H9 (cell line): ENCODE results near the gene KLK6. TPM values are rescaled to one million over a fixed set of nuclear protein-coding genes. Genes with fewer than 3 reads are reported as not detected.

Experiments
- DNase-seq: peaks from one replicate; pipeline ENCODE4 v3.0.0-alpha.2; 2017
- H2AFZ ChIP-seq: one replicate; pipeline ENCODE4 v1.6.1; 2013; ENCODE audit warnings: mild to moderate bottlenecking, low read length, control low read depth, moderate library complexity
- H2AK5ac ChIP-seq: 2 replicates; pipeline ENCODE4 v1.6.1; 2013; ENCODE audit warnings: low read length, control low read depth, mixed read lengths; ENCODE audit not compliant: insufficient read length
- H2BK120ac ChIP-seq: one replicate; pipeline ENCODE4 v1.6.1; 2013; ENCODE audit warnings: low read depth, mild to moderate bottlenecking, low read length, control low read depth, inconsistent platforms; ENCODE audit not compliant: poor library complexity, severe bottlenecking
- H2BK12ac ChIP-seq: 2 replicates; pipeline ENCODE4 v1.6.1; 2013; ENCODE audit warnings: low read length, control low read depth, mixed read lengths, low read depth; ENCODE audit not compliant: insufficient read length
- H2BK15ac ChIP-seq: 2 replicates; pipeline ENCODE4 v1.6.1; 2013; ENCODE audit warnings: low read depth, low read length, control low read depth
- H2BK20ac ChIP-seq: one replicate; pipeline ENCODE4 v1.6.1; 2013; ENCODE audit warnings: low read depth, mild to moderate bottlenecking, low read length, control low read depth, inconsistent platforms; ENCODE audit not compliant: poor library complexity, severe bottlenecking
- H2BK5ac ChIP-seq: 2 replicates; pipeline ENCODE4 v1.6.1; 2013; ENCODE audit warnings: low read length, control low read depth, mixed read lengths; ENCODE audit not compliant: insufficient read length
- H3K14ac ChIP-seq: 2 replicates; pipeline ENCODE4 v1.6.1; 2013; ENCODE audit warnings: low read length, control low read depth; ENCODE audit not compliant: insufficient read depth
- H3K18ac ChIP-seq: 2 replicates; pipeline ENCODE4 v1.6.1; 2013; ENCODE audit warnings: low read depth, mild to moderate bottlenecking, mixed read lengths, low read length, control low read depth; ENCODE audit not compliant: insufficient read length
- H3K23ac ChIP-seq: 2 replicates; pipeline ENCODE4 v1.6.1; 2013; ENCODE audit warnings: low read length, control low read depth, mixed read lengths, low read depth; ENCODE audit not compliant: insufficient read length
- H3K23me2 ChIP-seq: 2 replicates; pipeline ENCODE4 v1.6.1; 2013; ENCODE audit warnings: low read depth, mild to moderate bottlenecking, mixed read lengths, low read length, control low read depth; ENCODE audit not compliant: insufficient read length, poor library complexity, severe bottlenecking
- H3K27ac ChIP-seq: 2 replicates; pipeline ENCODE4 v1.5.1; 2013; ENCODE audit warnings: low read length, control low read depth, mixed read lengths, low read depth; ENCODE audit not compliant: insufficient read length
- H3K27me3 ChIP-seq: 2 replicates; pipeline ENCODE4 v1.6.1; 2013; ENCODE audit warnings: low read length, control low read depth, inconsistent platforms; ENCODE audit not compliant: insufficient read depth
- H3K4ac ChIP-seq: 2 replicates; pipeline ENCODE4 v1.6.1; 2013; ENCODE audit warnings: low read depth, mild to moderate bottlenecking, control low read depth, inconsistent platforms, low read length, moderate library complexity
- H3K4me1 ChIP-seq: 2 replicates; pipeline ENCODE4 v1.6.1; 2013; ENCODE audit warnings: low read length, control low read depth, inconsistent platforms; ENCODE audit not compliant: insufficient read depth
- H3K4me2 ChIP-seq: 2 replicates; pipeline ENCODE4 v1.6.1; 2013; ENCODE audit warnings: low read length, control low read depth, mixed read lengths; ENCODE audit not compliant: insufficient read length, insufficient read depth
- H3K56ac ChIP-seq: 2 replicates; pipeline ENCODE4 v1.6.1; 2013; ENCODE audit warnings: low read depth, mild to moderate bottlenecking, mixed read lengths, low read length, control low read depth; ENCODE audit not compliant: insufficient read length
- H3K79me1 ChIP-seq: 2 replicates; pipeline ENCODE4 v1.6.1; 2013; ENCODE audit warnings: low read depth, mild to moderate bottlenecking, moderate library complexity, low read length, control low read depth, inconsistent platforms; ENCODE audit not compliant: insufficient read depth, poor library complexity, severe bottlenecking
- H3K79me2 ChIP-seq: 2 replicates; pipeline ENCODE4 v1.6.1; 2013; ENCODE audit warnings: low read length, control low read depth, inconsistent platforms; ENCODE audit not compliant: insufficient read depth
- H3K9ac ChIP-seq: 2 replicates; pipeline ENCODE4 v1.6.1; 2013; ENCODE audit warnings: low read length, control low read depth, mixed read lengths; ENCODE audit not compliant: insufficient read length; ENCODE audit errors: extremely low read depth
- H3K9me3 ChIP-seq: one replicate; pipeline ENCODE4 v1.6.1; 2013; ENCODE audit warnings: low read depth, low read length, inconsistent platforms; ENCODE audit not compliant: control insufficient read depth
- H3T11ph ChIP-seq: one replicate; pipeline ENCODE4 v1.6.1; 2013; ENCODE audit warnings: mild to moderate bottlenecking, low read length, control low read depth, inconsistent platforms
- H4K20me1 ChIP-seq: one replicate; pipeline ENCODE4 v1.6.1; 2013; ENCODE audit not compliant: control insufficient read depth, insufficient read length, insufficient read depth
- H4K5ac ChIP-seq: 2 replicates; pipeline ENCODE4 v1.6.1; 2013; ENCODE audit warnings: low read depth, mild to moderate bottlenecking, mixed read lengths, low read length, control low read depth; ENCODE audit not compliant: insufficient read length
- H4K8ac ChIP-seq: replicated peaks from 2 replicates; pipeline ENCODE4 v1.6.1; 2013; ENCODE audit warnings: low read length, control low read depth, mixed read lengths, low read depth; ENCODE audit not compliant: insufficient read length
- H4K91ac ChIP-seq: 2 replicates; pipeline ENCODE4 v1.6.1; 2013; ENCODE audit warnings: low read depth, mild to moderate bottlenecking, moderate library complexity, mixed read lengths, low read length, control low read depth; ENCODE audit not compliant: insufficient read length
- H3K27ac Mint-ChIP-seq, 3 experiments: 2 replicates in 2 of 3; 3 replicates in 1 of 3; pipeline ENCODE4 v1.8.0; 2020 to 2021; ENCODE audit warnings: mixed read lengths in 3 of 3, mild to moderate bottlenecking in 1 of 3, moderate library complexity in 1 of 3
- H3K27me3 Mint-ChIP-seq: 2 replicates; pipeline ENCODE4 v1.8.0; 2021; ENCODE audit warnings: low read depth, mild to moderate bottlenecking, moderate library complexity, mixed read lengths
- H3K36me3 Mint-ChIP-seq, 3 experiments: 2 replicates in 2 of 3; 3 replicates in 1 of 3; pipeline ENCODE4 v1.8.0; 2020 to 2021; ENCODE audit warnings: low read depth in 3 of 3, mixed read lengths in 3 of 3; ENCODE audit not compliant: insufficient read depth in 1 of 3
- H3K4me1 Mint-ChIP-seq, 2 experiments: 2 replicates each; pipeline ENCODE4 v1.8.0; 2020; ENCODE audit warnings: mixed read lengths in 2 of 2
- H3K4me3 Mint-ChIP-seq, 2 experiments: 2 replicates in 1 of 2; 3 replicates in 1 of 2; pipeline ENCODE4 v1.8.0; 2020 to 2021; ENCODE audit warnings: mild to moderate bottlenecking in 2 of 2, mixed read lengths in 2 of 2, moderate library complexity in 1 of 2
- H3K9me3 Mint-ChIP-seq, 2 experiments: 2 replicates in 1 of 2; 3 replicates in 1 of 2; pipeline ENCODE4 v1.8.0; 2020; ENCODE audit warnings: mild to moderate bottlenecking in 2 of 2, mixed read lengths in 2 of 2, moderate library complexity in 1 of 2
- CTCF ChIP-seq: fragments of 200-600 bp; sonication (generic); conservative IDR thresholded peaks from 3 replicates; pipeline ENCODE4 v1.8.0; 2021; ENCODE audit warnings: antibody characterized with exemption, mild to moderate bottlenecking
- WGBS: extraction: QIAGEN DNeasy Blood & Tissue Kit; methylation state at CpG from one replicate; pipeline ENCODE4 v1.1.7; 2013; ENCODE audit warnings: missing lambda C conversion rate, low lambda C conversion rate, mixed read lengths; ENCODE audit not compliant: insufficient read length; ENCODE audit errors: extremely low coverage; 5-methylcytosine and 5-hydroxymethylcytosine counted together
- total RNA-seq: library from RNA; stranded (reverse); gene quantifications from 2 replicates; pipeline ENCODE4 v1.2.1, GENCODE V29; 2021

KLK6 gene
- total RNA-seq, 1 experiment from 2014 or later, result 2.6 TPM

- no peaks in the 10 kb centered on the region; the same call in 1 of the 2 replicates for H3K27me3 ChIP-seq
- H3K23me2 ChIP-seq, result peaks cover 11% of the 10 kb centered on the region
- no peaks in the 10 kb centered on the region for H3K9me3 ChIP-seq
- no peak overlapping the region for H3K4me2 ChIP-seq
- H3K4me1 ChIP-seq, result no peaks in the 10 kb centered on the region
- no peak overlapping the region for H3K56ac ChIP-seq
- H4K91ac ChIP-seq, result no peak overlapping the region
- no peak overlapping the region for H2BK12ac ChIP-seq
- no peak for DNase-seq
- no peak overlapping the region for H4K5ac ChIP-seq
- H3T11ph ChIP-seq, result no peak overlapping the region
- H3K79me1 ChIP-seq, result no peaks in the 10 kb centered on the region
- Mint-ChIP-seq H3K27me3 (peaks cover 66% of the 10 kb centered on the region), H3K9me3 (peaks cover 0 to 8% of the 10 kb centered on the region in 2 experiments; a peak in 2 of 5 replicates), H3K36me3 (no peaks in the 10 kb centered on the region; a peak in 1 of 7 replicates), H3K4me1 (peaks cover 4 to 11% of the 10 kb centered on the region in 2 experiments), H3K4me3 (no peak overlapping the region), H3K27ac (no peak overlapping the region)
- no peak overlapping the region for H2BK5ac ChIP-seq
- no peak overlapping the region for H2AK5ac ChIP-seq
- no CpG with 5 or more reads among the region's 12 CpGs for WGBS
- H3K23ac ChIP-seq, result no peak overlapping the region
- no peak overlapping the region for H2BK15ac ChIP-seq
- no peak for TF ChIP-seq CTCF
- no peak overlapping the region for H3K4ac ChIP-seq
- no peak overlapping the region for H3K18ac ChIP-seq
- H2BK120ac ChIP-seq, result no peak overlapping the region
- H2BK20ac ChIP-seq, result no peak overlapping the region
- H3K79me2 ChIP-seq, result no peaks in the 10 kb centered on the region
- no peak overlapping the region for H3K9ac ChIP-seq
- no peak overlapping the region for H3K14ac ChIP-seq
- H4K20me1 ChIP-seq, result no peaks in the 10 kb centered on the region
- H2AFZ ChIP-seq, result no peak overlapping the region
- no peak overlapping the region for H4K8ac ChIP-seq
- H3K27ac ChIP-seq, result no peak overlapping the region
Measured at GRCh38 chr19:51012661-51013190, 43.3 kb upstream of the KLK6 start.
